HEK293T (cell line): ENCODE data around the gene BTN2A1.

Experiments used
- BHLHE40 ChIP-seq: fragments of 450-650 bp; IDR thresholded peaks from 2 replicates; pipeline ENCODE4 v1.6.1; 2016; ENCODE audit warnings: mild to moderate bottlenecking, moderate library complexity, borderline replicate concordance
- FOXM1 ChIP-seq: fragments of 450-650 bp; IDR thresholded peaks from 2 replicates; pipeline ENCODE4 v1.6.1; 2017; ENCODE audit warnings: mild to moderate bottlenecking, borderline replicate concordance
- L3MBTL2 ChIP-seq: fragments of 450-650 bp; conservative IDR thresholded peaks from 2 replicates; pipeline ENCODE4 v1.6.1; 2016; ENCODE audit warnings: mild to moderate bottlenecking
- NFRKB ChIP-seq: fragments of 450-650 bp; IDR thresholded peaks from 2 replicates; pipeline ENCODE4 v1.6.1; 2016; ENCODE audit warnings: mild to moderate bottlenecking, moderate library complexity
- SP1 ChIP-seq: fragments of 450-650 bp; IDR thresholded peaks from 2 replicates; pipeline ENCODE4 v1.6.1; 2017
- SUZ12 ChIP-seq: fragments of 450-650 bp; IDR thresholded peaks from 2 replicates; pipeline ENCODE4 v1.6.1; 2016; ENCODE audit warnings: mild to moderate bottlenecking

DNA sequence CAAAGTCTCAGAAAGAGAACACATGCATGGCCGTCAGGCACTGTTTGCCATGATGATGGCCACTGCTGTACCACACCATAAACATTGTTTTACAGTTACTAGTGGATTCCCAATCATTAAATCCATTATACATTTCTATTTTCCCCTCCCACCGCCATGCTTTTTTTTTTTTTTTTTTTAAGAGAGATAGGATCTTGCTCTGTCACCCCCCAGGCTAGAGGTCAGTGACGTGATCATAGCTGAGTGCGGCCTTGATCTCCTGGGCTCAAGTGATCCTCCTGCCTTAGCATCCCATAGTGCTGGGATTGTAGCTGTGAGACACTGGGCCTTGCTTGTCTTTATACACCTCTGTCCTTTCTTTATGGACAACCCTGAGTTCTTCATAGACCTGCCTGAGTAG is 21.7 kb upstream of the BTN2A1 start:
- TF ChIP-seq FOXM1, result no peak
- no peak for TF ChIP-seq NFRKB
- no peak for TF ChIP-seq L3MBTL2
- TF ChIP-seq SUZ12, result no peak
- TF ChIP-seq SP1, result no peak
- no peak for TF ChIP-seq BHLHE40
